Skeletal muscle tissue (tissue), 4 donors: ENCODE data around the gene RYK. TPM values are rescaled to one million over a fixed set of nuclear protein-coding genes. Genes with fewer than 3 reads are reported as not detected.
"Not testable (repeated sequence)": the region's sequence is repeated elsewhere in the genome, so short reads cannot be mapped to it uniquely, and the experiment has no call there.

Source experiments
- H3K27ac ChIP-seq: one replicate; pipeline ENCODE4 v1.7.0; 2013; ENCODE audit warnings: mild to moderate bottlenecking, low read depth, low read length, inconsistent platforms
- H3K27me3 ChIP-seq, 3 donors: one replicate each; pipeline ENCODE4 v1.7.0; 2013; ENCODE audit warnings: low read length in 3 of 3; ENCODE audit not compliant: control insufficient read depth in 3 of 3, insufficient read depth in 3 of 3
- H3K36me3 ChIP-seq, 3 donors: one replicate each; pipeline ENCODE4 v1.7.0; 2013; ENCODE audit warnings: low read length in 3 of 3; ENCODE audit not compliant: control insufficient read depth in 3 of 3, insufficient read depth in 3 of 3
- H3K4me1 ChIP-seq, 3 donors: one replicate each; pipeline ENCODE4 v1.7.0; 2013; ENCODE audit warnings: low read length in 3 of 3, mild to moderate bottlenecking in 3 of 3; ENCODE audit not compliant: control insufficient read depth in 3 of 3, insufficient read depth in 3 of 3
- H3K4me3 ChIP-seq, 3 donors: one replicate each; pipeline ENCODE4 v1.7.0; 2013; ENCODE audit warnings: low read length in 3 of 3
- H3K9ac ChIP-seq, 3 donors: one replicate each; pipeline ENCODE4 v1.7.0; 2013; ENCODE audit warnings: low read length in 3 of 3, mild to moderate bottlenecking in 3 of 3, moderate library complexity in 2 of 3, low read depth in 1 of 3
- H3K9me3 ChIP-seq, 3 donors: one replicate each; pipeline ENCODE4 v1.7.0; 2013; ENCODE audit warnings: low read length in 3 of 3; ENCODE audit not compliant: control insufficient read depth in 3 of 3
- total RNA-seq: library from RNA; depleted of rRNA; stranded (reverse); fragments of >200 nt; gene quantifications from one replicate; pipeline ENCODE4 v1.2.3, GENCODE V29; 2014
- donor health status: Osteomylitis.

The RYK gene
- total RNA-seq, 1 donor from 2014 or later, result 100 TPM

DNA sequence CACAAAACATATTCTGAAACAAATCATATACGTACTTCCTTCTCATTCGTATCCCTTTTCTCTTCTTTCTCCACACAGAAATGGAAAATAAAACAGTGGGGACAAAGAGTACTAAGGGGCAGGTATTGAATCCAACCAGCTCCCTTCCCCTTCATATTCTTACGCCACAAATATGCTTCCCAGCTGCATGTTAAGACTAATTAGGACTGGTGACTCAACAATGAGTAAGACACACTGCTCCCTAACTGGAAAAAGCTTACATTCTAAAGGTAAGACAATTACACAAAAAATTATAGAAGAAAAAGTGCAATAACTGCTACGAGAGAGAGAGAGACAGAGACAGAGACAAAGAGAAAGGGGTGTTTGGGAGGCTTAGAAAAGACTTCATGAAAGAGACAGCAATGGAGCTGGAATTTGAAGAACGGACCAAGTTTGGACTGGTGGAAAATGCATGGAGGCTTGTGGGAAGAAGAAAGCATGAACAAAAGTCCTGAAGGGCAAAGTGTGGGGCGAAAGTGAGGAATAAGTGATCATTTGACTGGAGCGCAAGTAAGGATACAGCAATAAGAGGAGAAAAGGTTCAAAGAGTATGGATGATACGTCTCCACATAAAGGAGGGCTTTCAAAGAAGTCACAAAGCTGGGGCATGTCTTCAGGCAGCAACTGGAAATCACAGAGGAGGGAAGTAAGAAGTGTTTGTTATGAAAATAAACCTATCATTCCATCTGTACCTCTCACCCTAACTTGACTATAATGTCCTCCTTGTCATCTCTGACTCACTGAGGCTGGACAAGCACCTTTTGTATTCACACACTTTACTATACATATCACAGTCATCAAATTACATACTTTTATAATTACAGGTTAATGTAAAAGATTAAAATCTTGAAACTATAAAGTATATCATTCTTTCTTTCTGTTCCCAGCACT lies 49.2 kb downstream of the RYK start:
- H3K4me3 ChIP-seq, result no peak overlapping the region
- peaks cover 5 to 35% (median 20%) of the 10 kb centered on the region in 3 donors for H3K36me3 ChIP-seq
- no peak overlapping the region for H3K9ac ChIP-seq
- H3K9me3 ChIP-seq, result no peaks in the 10 kb centered on the region
- no peaks in the 10 kb centered on the region for H3K27me3 ChIP-seq
- H3K27ac ChIP-seq, result no peak overlapping the region
- H3K4me1 ChIP-seq, result no peaks in the 10 kb centered on the region

GRCh38 chr3:134199880-134200279 lies 50.8 kb downstream of the RYK start:
- H3K36me3 ChIP-seq, result peaks cover 9 to 34% (median 20%) of the 10 kb centered on the region in 3 donors
- not testable (repeated sequence) for H3K9me3 ChIP-seq, H3K4me3 ChIP-seq, H3K27ac ChIP-seq, H3K27me3 ChIP-seq, H3K9ac ChIP-seq, H3K4me1 ChIP-seq

DNA sequence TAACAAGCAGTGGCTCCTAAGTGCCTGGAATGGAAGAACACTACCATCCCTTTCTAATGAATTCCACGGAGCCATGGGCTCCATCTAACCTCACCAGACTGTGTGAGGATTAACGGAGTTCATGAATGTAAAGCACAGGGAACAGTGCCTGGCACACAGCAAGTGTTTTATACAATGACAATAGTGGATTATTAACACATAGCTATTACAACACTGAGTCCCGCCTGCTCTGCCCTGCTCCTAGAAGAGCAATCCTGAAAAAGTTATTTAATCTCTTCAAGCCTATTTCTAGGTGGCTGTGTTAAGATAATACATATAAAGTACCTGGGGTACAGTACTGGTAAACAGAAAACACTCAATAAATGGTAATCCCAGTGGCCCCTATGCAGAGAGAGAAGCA lies 51.4 kb downstream of the RYK start:
- Histone ChIP-seq H3K9me3 (no peaks in the 10 kb centered on the region), H3K27me3 (no peaks in the 10 kb centered on the region), H3K4me1 (no peaks in the 10 kb centered on the region), H3K27ac (no peak overlapping the region), H3K36me3 (peaks cover 10 to 31% (median 20%) of the 10 kb centered on the region in 3 donors), H3K4me3 (no peak overlapping the region), H3K9ac (no peak overlapping the region)

- Histone ChIP-seq H3K27ac (no peak overlapping the region), H3K9me3 (no peaks in the 10 kb centered on the region), H3K36me3 (peaks cover 10 to 35% (median 20%) of the 10 kb centered on the region in 3 donors), H3K4me3 (no peak overlapping the region), H3K4me1 (no peaks in the 10 kb centered on the region), H3K27me3 (no peaks in the 10 kb centered on the region), H3K9ac (no peak overlapping the region)
These were observed 52.2 kb downstream of the RYK start for GRCh38 chr3:134198414-134198813.

DNA sequence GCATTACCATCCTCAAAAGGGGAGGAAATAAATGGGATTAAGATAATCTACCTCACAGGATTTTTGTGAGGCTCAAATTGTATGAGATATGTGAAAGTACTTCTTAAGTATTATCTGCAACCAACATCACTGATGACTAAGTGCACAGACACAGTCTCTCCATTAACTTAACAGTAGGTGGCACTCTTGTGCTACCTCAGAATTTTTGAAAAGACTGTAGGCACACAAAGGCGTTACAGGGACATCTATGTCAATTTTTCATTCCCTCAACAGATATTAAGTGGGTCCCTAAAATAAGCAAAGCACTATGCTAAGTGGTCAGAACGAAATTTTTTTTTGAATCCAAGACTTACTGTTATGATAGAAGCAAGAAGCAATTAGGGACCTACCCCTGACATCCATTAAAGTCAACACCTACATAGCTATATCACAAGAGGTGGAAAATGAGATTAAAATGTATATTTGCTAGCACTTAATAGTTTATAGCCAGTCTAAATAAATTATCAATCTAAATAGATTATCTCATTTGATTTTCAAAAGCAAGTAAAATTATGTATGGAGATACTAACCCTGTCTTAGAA lies 52.9 kb downstream of the RYK start:
- Histone ChIP-seq H3K4me1 (no peaks in the 10 kb centered on the region), H3K27ac (no peak overlapping the region), H3K9ac (no peak overlapping the region), H3K36me3 (peaks cover 10 to 35% (median 20%) of the 10 kb centered on the region in 3 donors), H3K4me3 (no peak overlapping the region), H3K9me3 (no peaks in the 10 kb centered on the region), H3K27me3 (no peaks in the 10 kb centered on the region)

DNA sequence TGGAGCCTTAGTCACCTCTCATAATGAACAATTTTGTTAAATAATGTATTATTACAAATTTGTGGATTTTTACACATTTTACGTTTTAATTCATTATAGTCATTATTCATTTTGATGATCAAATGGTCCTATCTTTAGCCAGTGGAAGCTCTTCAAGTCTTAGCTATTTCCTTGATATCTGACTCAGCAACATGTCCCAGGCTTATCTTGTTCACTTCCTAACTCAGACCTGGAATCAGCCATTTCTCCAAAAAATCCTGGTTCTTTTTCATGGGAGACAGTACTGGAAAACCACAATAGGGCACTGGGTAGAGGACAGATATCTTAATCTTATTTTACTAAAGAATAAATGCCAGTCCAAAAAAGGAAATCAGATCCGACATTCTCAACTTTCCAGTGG lies 56.4 kb downstream of the RYK start:
- no peaks in the 10 kb centered on the region for H3K9me3 ChIP-seq
- H3K36me3 ChIP-seq, result peaks cover 4 to 19% (median 9%) of the 10 kb centered on the region in 3 donors
- no peak overlapping the region for H3K27ac ChIP-seq
- no peaks in the 10 kb centered on the region for H3K4me1 ChIP-seq
- H3K4me3 ChIP-seq, result no peak overlapping the region
- no peak overlapping the region for H3K9ac ChIP-seq
- H3K27me3 ChIP-seq, result no peaks in the 10 kb centered on the region

- Histone ChIP-seq H3K4me3 (no peak overlapping the region), H3K4me1 (no peaks in the 10 kb centered on the region), H3K27me3 (no peaks in the 10 kb centered on the region), H3K9me3 (no peaks in the 10 kb centered on the region), H3K9ac (no peak overlapping the region), H3K36me3 (peaks cover 2 to 17% (median 11%) of the 10 kb centered on the region in 3 donors), H3K27ac (no peak overlapping the region)
These were observed 60.4 kb downstream of the RYK start for GRCh38 chr3:134190250-134190649.

DNA sequence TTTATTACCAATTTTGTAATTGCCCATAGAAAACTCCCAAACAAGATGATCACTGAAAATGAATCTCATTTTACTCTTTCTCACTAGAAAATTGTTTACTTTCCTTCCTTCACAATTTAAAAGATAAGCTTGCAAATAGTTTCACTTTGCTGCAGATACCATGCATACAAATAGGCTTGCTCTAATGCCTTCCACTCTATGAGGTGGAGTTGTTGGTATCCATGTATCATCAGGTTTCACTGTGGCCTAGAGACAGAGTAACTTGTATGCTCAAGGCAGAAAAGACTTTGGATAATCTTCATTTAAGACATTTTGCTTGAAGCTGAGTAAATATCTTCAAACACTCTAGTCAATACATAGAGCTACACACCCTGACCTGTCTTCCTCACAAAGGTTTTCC lies 60.8 kb downstream of the RYK start:
- Histone ChIP-seq H3K4me3 (no peak overlapping the region), H3K27me3 (no peaks in the 10 kb centered on the region), H3K4me1 (no peaks in the 10 kb centered on the region), H3K36me3 (peaks cover under 1 to 14% (median 11%) of the 10 kb centered on the region in 3 donors), H3K27ac (no peak overlapping the region), H3K9ac (no peak overlapping the region), H3K9me3 (no peaks in the 10 kb centered on the region)

GRCh38 chr3:134186391-134186790 lies 64.3 kb downstream of the RYK start:
- Histone ChIP-seq H3K27ac (no peak overlapping the region), H3K9ac (no peak overlapping the region), H3K9me3 (no peaks in the 10 kb centered on the region), H3K36me3 (peaks cover 0 to 10% (median 8%) of the 10 kb centered on the region in 3 donors), H3K4me1 (no peaks in the 10 kb centered on the region), H3K27me3 (no peaks in the 10 kb centered on the region), H3K4me3 (no peak overlapping the region)

DNA sequence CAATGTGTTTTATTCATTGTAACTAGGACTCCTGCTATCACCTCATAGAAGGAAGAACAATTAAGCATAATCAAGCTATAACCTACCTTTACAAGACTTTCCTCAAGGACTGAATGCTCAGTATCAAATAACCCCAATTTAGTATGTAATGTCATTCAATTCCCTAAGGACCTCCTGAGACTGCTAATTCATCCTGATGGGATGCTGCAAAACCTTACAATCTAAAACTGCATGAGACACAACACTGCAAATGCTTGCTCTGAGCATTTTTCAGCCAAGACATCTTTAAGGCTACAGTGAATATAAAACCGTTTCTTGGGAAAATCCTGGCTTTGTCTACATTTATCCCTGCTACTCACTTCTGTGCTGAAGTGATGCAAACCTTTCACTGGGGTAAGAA lies 69.9 kb downstream of the RYK start:
- no peaks in the 10 kb centered on the region for H3K27me3 ChIP-seq
- no peak overlapping the region for H3K4me3 ChIP-seq
- no peak overlapping the region for H3K27ac ChIP-seq
- H3K9ac ChIP-seq, result no peak overlapping the region
- peaks cover 0 to 9% (median 4%) of the 10 kb centered on the region in 3 donors for H3K36me3 ChIP-seq
- no peaks in the 10 kb centered on the region for H3K4me1 ChIP-seq
- no peaks in the 10 kb centered on the region for H3K9me3 ChIP-seq
